ENCODE measurements around the gene GNB3. TPM values are rescaled to one million over a fixed set of nuclear protein-coding genes. Genes with fewer than 3 reads are reported as not detected.

The GNB3 gene
- total and polyA plus RNA-seq, 2 donors (not counting 3 experiments of a cell fraction or from before 2014, with no cell fraction given), result 9.4 to 12.0 TPM

- Histone ChIP-seq H4K20me1 (replicated peaks; ENCODE audit: control insufficient read depth, extremely low read depth, insufficient read depth, low read length) (no peaks in the 10 kb centered on the region), H3K79me2 (ENCODE audit: control insufficient read depth, insufficient read depth, low read length) (peaks cover 10% of the 10 kb centered on the region), H3K4me3 (replicated peaks in 1 of 3; ENCODE audit: insufficient read depth in 1 of 3, low read depth in 1 of 3, low read length in 3 of 3) (no peak overlapping the region), H3K4me2 (ENCODE audit: insufficient read depth, low read length) (no peak overlapping the region), H3K9me3 (replicated peaks; ENCODE audit: control insufficient read depth, insufficient read depth, low read length) (no peaks in the 10 kb centered on the region), H3K9ac (replicated peaks; ENCODE audit: extremely low read depth, insufficient read depth, low read length) (no peak overlapping the region), H3K27ac (ENCODE audit: insufficient read depth, low read depth, low read length) (no peak overlapping the region), H3K9me1 (replicated peaks; ENCODE audit: control insufficient read depth, extremely low read depth, insufficient read depth, low read length) (no peaks in the 10 kb centered on the region), H3K36me3 (ENCODE audit: control insufficient read depth in 2 of 2, extremely low read depth in 1 of 2, insufficient read depth in 2 of 2, low read length in 2 of 2) (no peaks in the 10 kb centered on the region), H2AFZ (ENCODE audit: low read depth, low read length) (no peak overlapping the region), H3K27me3 (ENCODE audit: control insufficient read depth in 2 of 2, insufficient read depth in 2 of 2, low read length in 2 of 2) (peaks cover 3% of the 10 kb centered on the region in 2 experiments), H3K4me1 (ENCODE audit: control insufficient read depth, extremely low read depth, insufficient read depth, low read length) (peaks cover 23% of the 10 kb centered on the region)
- no TSS peak for BruUV-seq (replicated peaks)
- CTCF ChIA-PET, result interaction anchor here (0.8 to 12.0 kb wide), 19 partner anchors 10 to 271 kb away, joined by 3 to 148 read pairs (median 5); partner anchors contain the start of genes CD4, COPS7A, LAG3 and MLF2
- TF ChIP-seq FOS (IDR thresholded peaks at IDR 0.05; ENCODE audit: borderline replicate concordance, insufficient read depth, low read length) (no peak), CTCF (IDR thresholded peaks at IDR 0.05; ENCODE audit: extremely low read depth in 1 of 2, insufficient read depth in 1 of 2, low read depth in 1 of 2, low read length in 2 of 2) (no peak), JUN (IDR thresholded peaks at IDR 0.05; ENCODE audit: borderline replicate concordance, insufficient read depth, insufficient read length, low read depth) (no peak)
- dilution Hi-C loops (cut with MboI; ENCODE audit: extremely low pct_ligation_motif_present, low sequenced_read_pairs) (no loop called here), intact Hi-C loops (cut with micrococcal nuclease) (no loop called here)
- DNase-seq (ENCODE audit: low read depth, low spot score), result no peak
- no peak for FAIRE-seq
- POLR2A ChIA-PET, result interaction anchor here (1.1 kb wide), 1 partner anchor 58 kb away, joined by 4 read pairs; the partner anchor contains the start of gene PTMS
Measured at GRCh38 chr12:6824085-6824775, 16.5 kb upstream of the GNB3 start.

All from endothelial cell of umbilical vein (primary cell).